D721Med (cell line): Measurements from ENCODE around the gene GPRIN2.
"Not testable (repeated sequence)": the region's sequence is repeated elsewhere in the genome, so short reads cannot be mapped to it uniquely, and the experiment has no call there.

Source experiments
- DNase-seq: peaks from one replicate; pipeline ENCODE4 v3.0.0; 2011; ENCODE audit warnings: low spot score; ENCODE audit not compliant: insufficient read length
- FAIRE-seq: peaks from 2 replicates; lab custom pipeline; 2011; peaks lifted over from hg19 to GRCh38; lab: Jason Lieb, UNC
- CTCF ChIP-seq: IDR thresholded peaks from 2 replicates; pipeline ENCODE4 v1.5.1; 2012; ENCODE audit warnings: mild to moderate bottlenecking, control low read depth; ENCODE audit not compliant: insufficient read depth; ENCODE audit errors: missing control alignments

GPRIN2 gene

GRCh38 chr10:46536171-46536570 is 20.3 kb downstream of the GPRIN2 start:
- FAIRE-seq: no peak
- no peak for TF ChIP-seq CTCF
- DNase-seq: no peak

GRCh38 chr10:46534828-46535524 is 21.5 kb downstream of the GPRIN2 start:
- DNase-seq: no peak
- no peak for TF ChIP-seq CTCF
- no peak for FAIRE-seq

- FAIRE-seq, DNase-seq: not testable (repeated sequence)
These were observed 24.2 kb downstream of the GPRIN2 start for GRCh38 chr10:46532256-46532655.

GRCh38 chr10:46530249-46531186 is 25.9 kb downstream of the GPRIN2 start:
- no peak for DNase-seq
- no peak for FAIRE-seq
- no peak for TF ChIP-seq CTCF

- not testable (repeated sequence) for FAIRE-seq, DNase-seq
These were observed 26.7 kb downstream of the GPRIN2 start for GRCh38 chr10:46529742-46530141.

GRCh38 chr10:46528675-46529615 is 27.5 kb downstream of the GPRIN2 start:
- TF ChIP-seq CTCF: no peak
- no peak for FAIRE-seq
- DNase-seq: no peak

- FAIRE-seq: no peak
These were observed 28.2 kb downstream of the GPRIN2 start for GRCh38 chr10:46528171-46528671.

More at GRCh38 chr10:46528171-46528671, 28.2 kb downstream of the GPRIN2 start:
- no peak for TF ChIP-seq CTCF
- DNase-seq: no peak
